HG02610 (cell line): ENCODE data around the gene CDK5.

ENCODE experiments used
- ATAC-seq: cut with Tn5 transposase; IDR thresholded peaks from one replicate; pipeline ENCODE4 v1.9.1; 2021; ENCODE audit warnings: mild to moderate bottlenecking, moderate library complexity; ENCODE audit not compliant: unreplicated experiment

The CDK5 gene

GRCh38 chr7:151074817-151075661, 17.3 kb upstream of the CDK5 start:
- no peak for ATAC-seq

GRCh38 chr7:151073990-151074389, 16.3 kb upstream of the CDK5 start:
- no peak for ATAC-seq

GRCh38 chr7:151071032-151071866, 13.6 kb upstream of the CDK5 start:
- ATAC-seq = no peak

- no peak for ATAC-seq
These were observed 12.9 kb upstream of the CDK5 start for GRCh38 chr7:151070574-151070960.

GRCh38 chr7:151069841-151070573, 12.3 kb upstream of the CDK5 start:
- no peak for ATAC-seq

GRCh38 chr7:151068069-151068773, 10.5 kb upstream of the CDK5 start:
- no peak for ATAC-seq

GRCh38 chr7:151066273-151066974, 8.7 kb upstream of the CDK5 start:
- ATAC-seq = no peak

GRCh38 chr7:151065516-151065915, 7.8 kb upstream of the CDK5 start:
- ATAC-seq = no peak

GRCh38 chr7:151064993-151065392, 7.3 kb upstream of the CDK5 start:
- no peak for ATAC-seq

- no peak for ATAC-seq
These were observed 6.8 kb upstream of the CDK5 start for GRCh38 chr7:151064454-151064853.

GRCh38 chr7:151063212-151063561, 5.5 kb upstream of the CDK5 start:
- no peak for ATAC-seq

GRCh38 chr7:151062399-151063211, 4.9 kb upstream of the CDK5 start:
- no peak for ATAC-seq

- no peak for ATAC-seq
These were observed 4.4 kb upstream of the CDK5 start for GRCh38 chr7:151062111-151062398.

GRCh38 chr7:151061213-151062110, 3.8 kb upstream of the CDK5 start:
- ATAC-seq = no peak

- ATAC-seq = no peak
These were observed 2.9 kb upstream of the CDK5 start for GRCh38 chr7:151060416-151061212.

- ATAC-seq = no peak
These were observed 2.4 kb upstream of the CDK5 start for GRCh38 chr7:151060113-151060415.

- peak; percentile 23 for ATAC-seq
These were observed 1.8 kb upstream of the CDK5 start, which contains the start of gene SLC4A2 for GRCh38 chr7:151059367-151060112. Gene SLC4A2, plus strand, starts transcription at chr7:151059589. Its CDS starts 2,399 bp downstream, at chr7:151061988.
